HG02840 (cell line): ENCODE measurements around the gene GRID1.
"Not testable (repeated sequence)": the region's sequence is repeated elsewhere in the genome, so short reads cannot be mapped to it uniquely, and the experiment has no call there.

ENCODE experiments used
- ATAC-seq: cut with Tn5 transposase; IDR thresholded peaks from one replicate; pipeline ENCODE4 v1.9.1; 2021; ENCODE audit warnings: mild to moderate bottlenecking, moderate library complexity, moderate number of reproducible peaks; ENCODE audit not compliant: unreplicated experiment, low FRiP score

GRID1 gene

GRCh38 chr10:85734791-85735190 lies 631.8 kb downstream of the GRID1 start:
- ATAC-seq, result no peak

- no peak for ATAC-seq
Measured at GRCh38 chr10:85724215-85724614, 642.4 kb downstream of the GRID1 start.

- ATAC-seq, result no peak
Measured at GRCh38 chr10:85720931-85721590, 645.5 kb downstream of the GRID1 start.

- no peak for ATAC-seq
Measured at GRCh38 chr10:85719408-85719807, 647.2 kb downstream of the GRID1 start.

- no peak for ATAC-seq
Measured at GRCh38 chr10:85713885-85714284, 652.7 kb downstream of the GRID1 start.

- ATAC-seq, result no peak
Measured at GRCh38 chr10:85702768-85703167, 663.8 kb downstream of the GRID1 start.

- not testable (repeated sequence) for ATAC-seq
Measured at GRCh38 chr10:85699066-85699465, 667.5 kb downstream of the GRID1 start.

- ATAC-seq, result no peak
Measured at GRCh38 chr10:85696893-85697292, 669.7 kb downstream of the GRID1 start.

GRCh38 chr10:85682621-85683020 lies 684.0 kb downstream of the GRID1 start:
- ATAC-seq, result no peak

GRCh38 chr10:85679710-85680109 lies 686.9 kb downstream of the GRID1 start:
- ATAC-seq, result no peak

GRCh38 chr10:85679061-85679460 lies 687.5 kb downstream of the GRID1 start:
- no peak for ATAC-seq

- no peak for ATAC-seq
Measured at GRCh38 chr10:85674851-85675250, 691.7 kb downstream of the GRID1 start.

- ATAC-seq, result no peak
Measured at GRCh38 chr10:85673270-85673669, 693.3 kb downstream of the GRID1 start.

- no peak for ATAC-seq
Measured at GRCh38 chr10:85671530-85671929, 695.1 kb downstream of the GRID1 start.

GRCh38 chr10:85668522-85668921 lies 698.1 kb downstream of the GRID1 start:
- no peak for ATAC-seq

GRCh38 chr10:85667638-85668233 lies 698.9 kb downstream of the GRID1 start:
- no peak for ATAC-seq

- ATAC-seq, result no peak
Measured at GRCh38 chr10:85666987-85667386, 699.6 kb downstream of the GRID1 start.

- no peak for ATAC-seq
Measured at GRCh38 chr10:85666102-85666501, 700.5 kb downstream of the GRID1 start.

GRCh38 chr10:85665681-85666080 lies 700.9 kb downstream of the GRID1 start:
- no peak for ATAC-seq

- ATAC-seq, result no peak
Measured at GRCh38 chr10:85665078-85665477, 701.5 kb downstream of the GRID1 start.

GRCh38 chr10:85661123-85661522 lies 705.5 kb downstream of the GRID1 start:
- ATAC-seq, result no peak

GRCh38 chr10:85659331-85659730 lies 707.3 kb downstream of the GRID1 start:
- no peak for ATAC-seq
